NCI-H82 treated with DMSO at 0.1 percent for 48 hours (cell line): ENCODE data around the gene TMTC2.
"Not testable (repeated sequence)": the region's sequence is repeated elsewhere in the genome, so short reads cannot be mapped to it uniquely, and the experiment has no call there.

Experiments used
- DNase-seq: peaks from one replicate; lab custom pipeline; 2025; ENCODE audit not compliant: unreplicated experiment; lab: John Stamatoyannopoulos, UW

TMTC2 gene

DNA sequence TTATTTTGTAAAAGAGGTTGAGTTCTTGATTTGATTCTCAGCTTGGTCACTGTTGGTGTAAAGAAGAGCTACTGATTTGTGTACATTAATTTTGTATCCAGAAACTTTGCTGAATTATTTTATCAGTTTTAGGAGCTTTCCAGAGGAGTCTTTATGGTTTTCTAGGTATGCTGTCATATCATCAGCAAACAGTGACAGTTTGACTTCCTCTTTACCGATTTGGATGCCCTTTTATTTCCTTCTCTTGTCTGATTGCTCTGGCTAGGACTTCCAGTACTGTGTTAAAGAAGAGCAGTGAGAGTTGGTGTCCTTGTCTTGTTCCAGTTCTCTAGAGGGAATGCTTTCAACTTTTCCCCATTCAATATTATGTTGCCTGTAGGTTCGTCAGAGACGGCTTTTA lies 431.2 kb downstream of the TMTC2 start:
- not testable (repeated sequence) for DNase-seq

GRCh38 chr12:83121897-83122622 lies 435.4 kb downstream of the TMTC2 start:
- no peak for DNase-seq

GRCh38 chr12:83122623-83122934 lies 435.9 kb downstream of the TMTC2 start:
- DNase-seq: no peak

- DNase-seq: no peak
These were observed 436.3 kb downstream of the TMTC2 start for GRCh38 chr12:83123039-83123438.

DNA sequence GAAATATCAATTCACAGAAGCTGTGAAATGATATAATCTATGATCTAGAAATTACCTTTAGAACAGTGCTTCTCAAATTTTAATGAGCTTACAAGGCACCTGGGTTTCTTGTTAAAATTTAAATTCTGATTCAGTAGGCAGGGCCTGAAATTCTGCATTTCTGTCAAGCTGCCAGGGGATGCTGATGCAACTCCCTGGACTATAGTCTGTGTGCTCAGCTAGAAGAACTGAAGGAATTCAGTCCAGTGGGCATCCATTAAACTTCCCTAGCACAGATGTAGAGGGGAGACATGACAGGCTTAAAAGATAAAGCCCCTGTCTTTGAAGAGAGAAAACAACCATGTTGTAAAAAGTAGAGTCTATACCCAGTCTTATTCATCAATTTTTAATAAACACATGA lies 441.8 kb downstream of the TMTC2 start:
- DNase-seq: no peak

DNA sequence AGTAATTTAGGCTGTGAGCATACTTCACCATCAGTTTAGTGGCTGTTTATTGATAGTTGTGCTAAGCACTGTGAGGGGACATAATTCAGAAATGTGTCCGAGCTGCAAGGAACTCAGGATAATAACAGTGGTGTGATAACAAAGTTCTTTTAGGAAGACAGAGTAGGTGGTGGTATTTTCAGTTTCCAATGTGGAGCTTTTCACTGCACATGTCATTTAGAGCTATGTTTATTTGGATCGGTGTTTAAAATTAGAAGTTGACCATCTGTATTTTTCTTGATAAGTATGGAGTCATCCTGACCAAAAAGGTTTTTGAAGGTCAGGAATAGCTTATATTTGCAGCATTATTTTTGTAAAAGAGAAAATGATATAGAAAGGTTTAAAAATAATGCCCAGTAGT lies 443.5 kb downstream of the TMTC2 start:
- DNase-seq: no peak

DNA sequence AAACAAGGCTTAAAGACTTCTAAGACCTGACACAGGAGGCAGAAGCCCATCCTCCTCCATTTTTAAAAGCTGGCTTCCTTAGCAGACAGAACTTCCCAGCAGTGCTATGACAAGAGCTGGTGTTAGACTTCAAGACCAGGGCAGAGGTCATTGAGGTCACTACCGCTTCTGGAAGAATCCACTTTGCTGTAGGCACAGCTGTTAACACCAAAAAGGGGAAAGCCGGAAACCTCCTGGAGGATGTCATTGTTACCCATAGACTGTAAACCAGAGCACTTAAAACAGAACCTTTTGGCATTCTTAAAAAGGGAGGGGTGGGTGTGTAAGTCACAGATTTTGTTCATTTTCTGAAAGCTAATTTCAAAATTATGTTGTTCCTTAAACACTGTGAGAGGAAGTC lies 445.7 kb downstream of the TMTC2 start:
- DNase-seq: no peak

DNA sequence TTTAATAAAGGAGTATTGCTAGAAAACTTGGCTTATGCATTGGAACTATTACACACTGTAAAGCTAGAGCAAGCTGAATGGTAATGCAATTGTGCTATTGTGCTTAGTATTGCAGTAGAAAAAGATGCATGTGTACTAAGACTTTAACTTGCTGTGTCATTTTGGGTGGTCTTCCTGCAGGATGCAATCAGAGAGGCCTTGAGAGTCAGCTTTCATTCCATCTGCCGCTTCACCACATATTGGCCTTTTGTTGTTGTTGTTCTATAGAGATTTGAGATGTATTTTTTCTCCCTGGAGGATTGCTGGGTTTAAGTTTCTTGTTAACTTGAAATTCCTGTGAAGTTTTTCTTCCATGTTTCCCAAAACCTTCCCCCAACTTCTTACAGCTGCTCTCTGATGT lies 449.7 kb downstream of the TMTC2 start:
- DNase-seq: no peak

DNA sequence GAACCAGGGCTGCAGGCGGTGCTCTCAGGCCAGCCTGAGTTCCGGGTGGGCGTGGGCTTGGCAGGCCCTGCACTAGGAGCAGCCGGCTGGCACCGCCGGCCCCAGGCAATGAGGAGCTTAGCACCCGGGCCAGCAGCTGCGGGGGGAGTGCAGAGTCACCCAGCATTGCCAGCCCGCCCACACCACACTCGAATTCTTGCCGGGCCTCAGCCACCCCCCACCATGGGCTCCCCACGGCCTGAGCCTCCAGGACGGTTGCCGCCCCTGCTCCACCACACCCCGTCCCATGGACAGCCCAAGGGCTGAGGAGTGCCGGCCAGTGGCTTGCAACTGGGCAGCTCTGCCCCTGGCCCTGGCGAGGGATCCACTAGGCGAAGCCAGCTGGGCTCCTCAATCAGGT lies 453.4 kb downstream of the TMTC2 start:
- no peak for DNase-seq

DNA sequence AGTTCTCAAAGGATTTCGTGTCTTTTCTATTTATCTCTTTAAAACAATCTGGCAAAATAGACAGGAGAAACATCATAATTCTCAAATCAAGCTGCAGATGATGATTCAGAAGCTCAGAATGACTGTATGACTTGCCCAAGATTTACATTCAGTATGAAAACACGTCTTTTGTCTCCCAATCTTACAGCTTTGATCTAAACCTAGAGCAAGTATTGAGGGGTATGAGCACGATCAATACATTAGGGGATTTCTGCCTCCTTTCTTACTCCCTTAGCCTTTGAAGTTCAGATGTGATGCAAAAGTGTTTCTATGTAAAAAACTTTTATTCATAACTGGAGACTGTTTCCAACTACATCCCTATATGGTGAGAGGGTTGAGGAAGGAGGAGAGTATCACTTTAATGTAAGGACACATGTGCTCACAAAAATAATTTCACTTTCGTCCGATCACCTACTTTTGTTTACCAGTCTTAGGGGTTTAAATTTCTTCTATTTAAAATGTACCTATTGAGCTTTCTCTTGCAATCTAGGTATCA lies 454.8 kb downstream of the TMTC2 start:
- no peak for DNase-seq

DNA sequence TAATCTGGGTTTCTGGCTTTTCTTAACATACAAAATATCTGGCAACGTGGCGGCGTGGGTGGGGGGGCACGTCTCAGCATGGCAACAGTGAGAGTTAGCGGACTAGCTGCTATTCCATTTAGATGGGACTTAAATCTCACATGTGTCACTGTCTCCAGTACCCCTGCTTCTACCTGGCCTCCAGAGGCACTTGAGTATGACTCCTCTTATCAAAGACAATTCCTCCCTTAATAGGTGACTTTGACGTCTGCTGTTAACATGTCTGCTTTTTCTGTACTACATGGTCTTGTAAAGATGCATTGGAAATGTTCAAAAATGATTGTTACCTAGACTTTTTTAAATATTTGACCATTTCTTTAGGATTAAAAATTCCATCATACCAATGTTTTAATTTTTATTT lies 456.2 kb downstream of the TMTC2 start:
- no peak for DNase-seq

DNA sequence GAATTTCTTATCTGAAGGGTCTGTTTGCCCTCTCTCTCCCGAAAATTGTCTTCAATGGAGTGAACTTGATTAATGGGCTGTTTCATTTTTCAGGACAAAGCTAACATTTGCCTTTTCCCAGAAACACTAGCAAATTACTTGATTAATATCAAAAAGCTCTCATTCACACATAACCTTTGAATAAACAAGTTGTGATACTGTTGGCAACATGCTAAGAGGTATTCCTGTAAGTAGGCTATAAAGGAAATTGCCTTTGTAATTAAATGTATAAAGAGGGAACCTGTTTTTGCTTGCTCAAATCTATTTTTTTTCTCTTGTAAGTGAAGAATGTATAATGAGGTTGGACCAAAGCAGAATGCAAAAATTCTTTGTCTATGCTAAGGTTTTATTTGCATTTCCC lies 457.2 kb downstream of the TMTC2 start:
- no peak for DNase-seq

- DNase-seq: no peak
These were observed 458.7 kb downstream of the TMTC2 start for GRCh38 chr12:83145325-83145840.

DNA sequence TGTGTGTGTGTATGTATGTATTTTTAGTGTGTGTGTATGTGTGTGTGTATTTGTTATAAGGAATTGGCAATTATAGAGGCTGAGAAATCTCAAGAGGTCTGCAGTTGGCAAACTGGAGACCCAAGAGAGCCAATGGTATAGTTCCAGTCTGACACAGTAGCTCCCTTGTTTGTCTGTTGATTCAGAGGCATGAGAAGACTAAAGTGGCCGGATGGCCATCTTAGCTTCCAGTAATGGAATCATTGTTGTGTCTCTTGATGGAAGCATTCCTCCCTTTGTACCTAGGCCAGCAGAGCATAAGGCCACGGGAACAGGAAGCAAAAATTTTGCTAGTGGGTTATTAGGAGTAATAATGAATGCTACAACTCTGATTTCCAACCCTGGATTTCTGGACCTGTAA lies 460.6 kb downstream of the TMTC2 start:
- DNase-seq: no peak

DNA sequence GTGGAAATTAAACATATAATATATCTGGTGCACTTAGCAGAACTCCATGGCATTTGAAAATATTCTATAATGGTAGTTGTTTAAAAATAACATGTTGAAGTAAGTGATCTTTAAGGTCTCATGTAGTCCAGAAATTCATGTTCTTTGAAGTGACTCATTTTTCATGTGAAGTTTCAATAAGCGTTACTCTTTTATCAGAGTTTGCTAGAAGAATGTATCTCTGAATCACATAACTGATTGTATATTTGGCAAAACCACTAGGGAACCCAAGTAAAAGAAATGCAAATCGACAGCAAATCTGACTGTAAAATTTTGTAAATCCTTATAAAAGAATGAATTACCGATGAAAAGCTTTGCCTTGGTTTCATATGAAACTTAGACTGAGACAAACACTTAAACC lies 463.3 kb downstream of the TMTC2 start:
- DNase-seq: no peak

DNA sequence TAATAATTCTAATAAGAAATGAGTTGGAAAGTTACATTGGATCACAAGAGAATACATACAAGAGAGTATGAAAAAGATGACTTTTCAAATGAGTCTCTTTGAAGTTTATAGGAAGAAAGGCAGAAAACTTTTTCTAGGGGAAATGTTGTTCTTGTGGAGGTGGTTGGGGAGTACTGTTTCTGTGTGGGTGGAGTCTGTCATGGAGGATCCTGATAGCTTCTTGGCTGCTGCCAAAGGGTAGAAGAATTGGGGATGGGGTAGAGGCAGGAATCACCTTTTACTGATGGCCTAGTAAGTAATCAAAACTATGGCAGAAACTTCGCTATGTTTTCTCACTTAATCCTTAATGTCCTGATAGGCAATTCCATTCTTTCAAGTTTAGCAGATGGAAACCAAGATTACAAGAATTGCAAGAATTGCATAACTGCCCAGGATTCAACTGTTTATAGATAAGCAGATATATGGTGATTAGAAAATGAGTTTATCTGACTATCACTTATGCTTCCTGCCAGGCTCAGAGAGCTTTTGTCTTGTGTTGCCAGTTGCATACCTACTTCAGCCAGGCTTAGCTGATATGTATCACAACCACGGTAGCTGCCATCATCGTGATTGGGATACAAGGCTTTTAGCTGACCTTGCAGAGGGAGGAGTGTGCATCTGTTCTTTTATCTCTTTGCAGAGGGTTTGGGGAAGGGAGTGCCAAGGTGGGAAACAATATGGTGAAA lies 463.9 kb downstream of the TMTC2 start:
- DNase-seq: no peak

GRCh38 chr12:83153177-83153576 lies 466.5 kb downstream of the TMTC2 start:
- DNase-seq: no peak

DNA sequence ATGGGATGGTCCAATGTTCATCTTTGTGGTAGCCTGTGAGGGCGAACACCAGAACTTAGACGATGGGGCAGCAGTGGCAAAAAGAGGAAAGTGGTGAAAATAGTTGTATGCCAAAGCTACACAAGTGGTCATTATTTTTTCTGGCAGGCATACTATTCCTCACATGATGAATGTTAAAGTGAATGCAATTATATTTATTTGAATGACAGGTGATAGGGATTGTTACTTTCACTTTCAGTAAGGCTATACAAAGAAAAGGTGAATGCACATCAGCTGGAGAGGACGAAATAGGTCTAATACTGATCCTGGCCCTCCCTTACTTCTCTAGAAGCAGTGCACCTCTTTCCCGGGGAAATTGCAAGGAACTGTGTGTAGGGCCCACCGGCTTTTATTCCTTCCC lies 470.1 kb downstream of the TMTC2 start:
- DNase-seq: no peak

DNA sequence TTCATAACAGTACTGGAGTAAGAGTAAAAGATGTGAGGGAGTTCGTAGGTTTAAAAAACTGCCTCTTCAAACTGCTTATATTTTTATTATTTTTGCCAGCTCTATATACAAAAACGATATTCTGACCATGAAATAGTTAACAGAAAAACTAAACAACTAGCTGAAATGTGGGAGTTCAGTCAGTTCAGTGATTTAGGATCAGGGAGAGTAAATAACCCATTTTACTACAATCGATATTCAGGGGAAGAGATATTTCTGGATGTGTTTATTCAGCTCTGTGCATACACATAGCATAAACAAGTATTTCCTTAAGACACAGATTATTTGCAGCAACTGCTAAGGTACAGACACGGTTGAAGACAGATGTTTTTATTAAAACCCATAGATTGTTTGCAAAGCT lies 470.9 kb downstream of the TMTC2 start:
- DNase-seq: no peak

DNA sequence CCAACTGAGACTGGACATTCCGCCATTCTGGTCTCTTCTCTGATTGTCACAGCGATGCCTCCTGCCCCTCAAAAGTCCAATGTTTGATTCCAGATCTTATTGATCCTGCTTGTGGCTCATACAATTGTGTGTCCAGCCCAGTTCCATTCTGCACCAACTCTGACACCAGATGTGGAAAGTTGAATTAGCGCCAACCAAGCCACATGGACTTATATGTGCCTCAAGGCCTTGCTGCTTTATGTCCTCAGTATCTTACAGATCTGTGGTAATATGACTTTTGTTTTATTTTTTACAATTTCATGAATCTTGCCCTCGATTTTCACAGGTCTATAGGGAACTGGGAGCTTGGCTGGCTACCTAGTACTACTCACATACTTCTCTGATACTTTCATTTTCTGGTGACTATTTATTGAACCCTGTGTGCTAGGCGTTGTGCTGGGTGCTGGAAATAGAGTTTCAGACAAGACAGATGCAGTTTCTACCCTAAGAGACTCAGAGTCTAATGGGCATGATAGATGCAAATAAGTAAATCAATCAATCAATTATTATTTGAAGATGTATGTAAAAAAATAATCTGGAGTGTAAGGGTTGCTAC lies 472.0 kb downstream of the TMTC2 start:
- DNase-seq: no peak

DNA sequence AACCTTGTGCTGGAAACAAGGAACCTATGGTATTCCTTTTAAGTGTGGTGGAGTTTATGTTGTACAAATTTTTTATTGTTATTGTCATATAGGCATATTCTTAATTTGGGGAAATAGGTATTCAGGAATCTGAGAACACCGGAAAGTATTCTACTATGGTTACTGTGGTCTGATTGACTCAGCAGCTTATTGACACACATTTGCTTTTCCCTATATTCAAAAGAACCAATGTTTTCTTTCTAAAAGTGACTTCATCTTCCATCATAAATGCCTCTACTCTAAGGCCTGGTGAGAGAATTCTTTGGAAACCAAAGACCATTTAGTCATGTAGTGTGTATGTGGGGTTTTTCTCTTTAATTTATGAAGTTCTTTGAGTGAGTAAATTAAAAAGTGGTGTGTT lies 474.8 kb downstream of the TMTC2 start:
- no peak for DNase-seq

DNA sequence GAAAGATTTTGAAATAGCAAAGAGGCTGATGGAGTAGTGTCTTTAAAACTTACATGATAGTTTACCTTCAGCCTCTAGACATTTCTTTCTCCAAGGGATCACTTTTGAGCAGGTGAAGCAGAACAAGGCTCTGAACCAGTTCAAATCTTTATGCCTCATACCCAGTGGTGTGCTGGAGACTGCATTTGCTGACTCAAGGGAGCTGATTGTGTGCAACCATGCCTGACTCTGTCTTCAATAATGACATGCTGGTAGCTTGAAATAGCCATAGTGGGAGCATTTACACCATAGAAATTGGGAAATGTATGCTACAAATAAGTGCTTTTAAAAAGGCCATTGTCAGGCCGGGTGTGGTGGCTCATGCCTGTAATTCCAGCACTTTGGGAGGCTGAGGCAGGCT lies 482.0 kb downstream of the TMTC2 start:
- DNase-seq: no peak
